ENCODE measurements around the gene SEMA4B.
"Not testable (repeated sequence)": the region's sequence is repeated elsewhere in the genome, so short reads cannot be mapped to it uniquely, and the experiment has no call there.

SEMA4B gene, protein sequence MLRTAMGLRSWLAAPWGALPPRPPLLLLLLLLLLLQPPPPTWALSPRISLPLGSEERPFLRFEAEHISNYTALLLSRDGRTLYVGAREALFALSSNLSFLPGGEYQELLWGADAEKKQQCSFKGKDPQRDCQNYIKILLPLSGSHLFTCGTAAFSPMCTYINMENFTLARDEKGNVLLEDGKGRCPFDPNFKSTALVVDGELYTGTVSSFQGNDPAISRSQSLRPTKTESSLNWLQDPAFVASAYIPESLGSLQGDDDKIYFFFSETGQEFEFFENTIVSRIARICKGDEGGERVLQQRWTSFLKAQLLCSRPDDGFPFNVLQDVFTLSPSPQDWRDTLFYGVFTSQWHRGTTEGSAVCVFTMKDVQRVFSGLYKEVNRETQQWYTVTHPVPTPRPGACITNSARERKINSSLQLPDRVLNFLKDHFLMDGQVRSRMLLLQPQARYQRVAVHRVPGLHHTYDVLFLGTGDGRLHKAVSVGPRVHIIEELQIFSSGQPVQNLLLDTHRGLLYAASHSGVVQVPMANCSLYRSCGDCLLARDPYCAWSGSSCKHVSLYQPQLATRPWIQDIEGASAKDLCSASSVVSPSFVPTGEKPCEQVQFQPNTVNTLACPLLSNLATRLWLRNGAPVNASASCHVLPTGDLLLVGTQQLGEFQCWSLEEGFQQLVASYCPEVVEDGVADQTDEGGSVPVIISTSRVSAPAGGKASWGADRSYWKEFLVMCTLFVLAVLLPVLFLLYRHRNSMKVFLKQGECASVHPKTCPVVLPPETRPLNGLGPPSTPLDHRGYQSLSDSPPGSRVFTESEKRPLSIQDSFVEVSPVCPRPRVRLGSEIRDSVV

DNA sequence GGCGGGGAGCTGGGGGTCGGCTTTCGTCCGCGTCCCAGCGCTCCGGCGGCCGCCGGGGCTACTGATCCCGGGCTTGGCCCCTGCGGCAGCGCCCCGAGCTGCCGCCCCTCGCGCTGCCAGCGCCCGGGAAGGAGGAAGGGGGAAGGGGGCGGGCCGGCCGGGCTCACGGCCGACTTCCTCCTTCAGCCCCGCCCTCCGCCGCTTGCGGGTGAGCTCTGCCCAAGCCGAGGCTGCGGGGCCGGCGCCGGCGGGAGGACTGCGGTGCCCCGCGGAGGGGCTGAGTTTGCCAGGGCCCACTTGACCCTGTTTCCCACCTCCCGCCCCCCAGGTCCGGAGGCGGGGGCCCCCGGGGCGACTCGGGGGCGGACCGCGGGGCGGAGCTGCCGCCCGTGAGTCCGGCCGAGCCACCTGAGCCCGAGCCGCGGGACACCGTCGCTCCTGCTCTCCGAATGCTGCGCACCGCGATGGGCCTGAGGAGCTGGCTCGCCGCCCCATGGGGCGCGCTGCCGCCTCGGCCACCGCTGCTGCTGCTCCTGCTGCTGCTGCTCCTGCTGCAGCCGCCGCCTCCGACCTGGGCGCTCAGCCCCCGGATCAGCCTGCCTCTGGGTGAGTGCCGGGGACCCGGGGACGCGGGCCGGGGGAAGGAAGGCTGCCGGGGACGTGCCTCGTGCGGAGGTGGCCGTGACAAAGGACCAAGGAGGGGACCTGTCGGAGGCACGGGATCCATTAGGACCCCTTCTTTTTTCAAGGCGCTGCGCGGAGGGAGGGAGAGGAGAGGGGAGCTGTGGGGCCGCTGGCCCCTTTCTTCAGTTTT, at the start of gene SEMA4B:
TSS of gene SEMA4B (plus strand) at position 201 of the 814 bp plus-strand sequence. CDS start at position 450, 249 bp downstream.
- peak; percentile 57 for DNase-seq

DNA sequence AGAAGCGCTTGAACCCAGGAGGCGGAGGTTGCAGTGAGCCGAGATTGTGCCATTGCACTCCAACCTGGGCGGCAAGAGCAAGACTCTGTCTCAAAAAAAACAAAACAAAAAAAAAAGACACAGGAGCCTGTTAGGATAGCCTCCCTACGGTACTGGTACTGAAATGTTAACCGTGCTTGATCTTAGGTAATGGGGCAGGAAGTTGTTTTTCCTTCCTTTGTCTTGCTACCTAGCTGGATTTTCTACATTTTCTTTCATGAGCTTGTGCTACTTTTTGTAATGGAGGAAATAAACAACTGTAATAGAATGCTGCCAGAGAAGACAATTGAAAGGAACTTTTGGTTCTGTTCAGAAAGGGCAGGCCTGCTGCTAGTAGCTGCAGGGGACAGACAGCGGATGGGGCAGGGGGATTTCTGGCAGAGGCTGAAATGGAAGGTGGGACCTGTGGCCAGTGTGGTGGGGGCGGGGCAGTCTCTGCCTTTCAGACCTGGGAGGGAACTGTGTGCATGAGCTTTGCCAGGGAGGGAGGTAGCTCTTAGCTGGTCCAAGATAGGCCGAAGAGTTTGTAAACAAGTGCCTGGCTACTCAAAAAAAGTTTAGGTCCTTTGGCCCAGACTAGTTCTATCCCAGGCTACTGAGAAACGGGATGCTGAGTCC, 49.0 kb upstream of the SEMA4B start:
- no peak for DNase-seq

DNA sequence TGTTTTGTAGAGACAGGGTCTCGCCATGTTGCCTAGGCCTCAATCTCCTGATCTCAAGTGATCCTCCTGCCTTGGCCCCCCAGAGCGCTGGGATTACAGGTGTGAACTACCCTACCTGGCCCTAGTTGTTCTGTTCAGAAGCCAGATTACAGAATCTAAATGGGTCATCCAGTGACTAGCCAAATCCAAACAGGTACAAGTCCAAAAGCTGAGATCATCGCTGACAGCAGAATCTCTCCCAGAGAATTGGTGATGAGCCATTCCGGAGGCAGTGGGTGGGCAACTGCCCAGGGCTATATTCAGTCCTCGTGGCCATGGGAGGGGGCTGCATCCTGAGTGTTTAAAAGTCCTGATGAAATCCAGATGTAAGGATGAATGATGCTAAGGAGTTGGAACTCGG, 47.5 kb upstream of the SEMA4B start:
- DNase-seq: no peak

DNA sequence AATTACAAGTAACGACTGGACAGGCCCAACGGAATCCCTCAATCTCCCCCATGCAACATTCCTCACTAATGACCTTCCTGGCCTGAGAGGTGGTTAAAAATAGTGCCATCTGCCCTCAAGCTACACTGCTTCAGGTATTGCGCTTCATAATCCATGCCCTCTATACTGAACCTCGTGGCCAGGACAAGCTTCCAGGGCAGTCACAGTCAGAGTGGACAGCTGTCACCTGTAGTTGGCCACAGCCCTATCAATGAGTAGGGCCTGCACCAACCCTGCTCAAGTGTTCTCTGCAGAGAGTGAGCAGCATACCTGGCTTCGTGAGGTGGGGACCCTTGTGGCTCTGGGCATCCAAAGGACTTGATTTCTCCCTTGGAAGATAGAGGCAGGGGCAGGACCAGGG, 46.9 kb upstream of the SEMA4B start:
- DNase-seq: no peak

DNA sequence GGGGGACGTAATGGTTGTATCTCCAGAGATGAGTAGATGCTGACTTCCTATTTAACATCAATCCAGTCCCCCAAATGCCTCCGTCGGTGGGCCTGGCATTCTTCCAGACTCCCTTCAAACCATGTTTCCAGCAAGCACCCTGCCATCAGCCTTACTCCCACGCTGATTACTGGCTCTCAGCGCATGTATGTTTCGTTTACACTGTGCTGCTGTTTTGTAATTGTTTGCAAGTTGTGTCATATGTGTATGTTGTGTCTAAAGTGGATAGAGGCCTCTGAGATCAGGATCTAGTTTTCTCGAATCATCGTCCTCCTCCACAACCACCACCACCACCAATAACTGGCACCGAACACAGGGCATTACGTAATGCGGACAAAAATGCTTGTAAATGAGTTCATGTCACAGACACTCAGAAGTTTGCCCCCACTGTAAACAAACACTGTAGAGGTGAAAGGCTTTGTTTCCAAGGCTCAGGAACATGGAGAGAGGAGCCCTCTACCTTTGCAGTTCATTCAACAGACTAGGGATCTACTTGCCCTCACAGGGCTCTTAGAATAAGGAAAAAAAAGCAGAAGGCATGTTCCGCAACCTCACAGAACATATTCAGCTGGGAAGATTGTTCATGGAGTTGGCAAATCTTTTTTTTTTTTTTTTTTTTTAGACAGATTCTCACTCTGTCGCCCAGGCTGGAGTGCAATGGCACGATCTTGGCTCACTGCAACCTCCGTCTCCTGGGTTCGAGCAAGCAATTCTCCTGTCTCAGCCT, 46.1 kb upstream of the SEMA4B start:
- DNase-seq: no peak

DNA sequence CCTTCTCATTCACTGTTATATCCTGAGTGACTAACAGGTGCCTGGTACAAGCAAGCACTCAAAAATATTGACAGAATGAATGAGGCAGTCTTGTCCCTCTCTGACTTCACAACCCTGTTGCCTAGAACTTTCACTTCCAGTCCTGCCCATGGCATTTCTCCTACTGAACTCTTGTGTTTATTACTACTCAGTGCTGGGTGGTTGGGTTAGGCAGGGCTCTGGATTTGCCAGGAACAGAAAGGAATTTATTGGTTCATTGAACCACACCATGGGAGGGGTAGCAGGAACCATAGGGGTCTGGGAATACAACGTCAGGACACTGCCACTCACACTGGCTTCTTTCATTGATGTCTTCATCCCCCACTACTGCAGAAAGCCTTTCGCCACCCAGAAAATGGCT, 41.9 kb upstream of the SEMA4B start:
- DNase-seq: no peak

DNA sequence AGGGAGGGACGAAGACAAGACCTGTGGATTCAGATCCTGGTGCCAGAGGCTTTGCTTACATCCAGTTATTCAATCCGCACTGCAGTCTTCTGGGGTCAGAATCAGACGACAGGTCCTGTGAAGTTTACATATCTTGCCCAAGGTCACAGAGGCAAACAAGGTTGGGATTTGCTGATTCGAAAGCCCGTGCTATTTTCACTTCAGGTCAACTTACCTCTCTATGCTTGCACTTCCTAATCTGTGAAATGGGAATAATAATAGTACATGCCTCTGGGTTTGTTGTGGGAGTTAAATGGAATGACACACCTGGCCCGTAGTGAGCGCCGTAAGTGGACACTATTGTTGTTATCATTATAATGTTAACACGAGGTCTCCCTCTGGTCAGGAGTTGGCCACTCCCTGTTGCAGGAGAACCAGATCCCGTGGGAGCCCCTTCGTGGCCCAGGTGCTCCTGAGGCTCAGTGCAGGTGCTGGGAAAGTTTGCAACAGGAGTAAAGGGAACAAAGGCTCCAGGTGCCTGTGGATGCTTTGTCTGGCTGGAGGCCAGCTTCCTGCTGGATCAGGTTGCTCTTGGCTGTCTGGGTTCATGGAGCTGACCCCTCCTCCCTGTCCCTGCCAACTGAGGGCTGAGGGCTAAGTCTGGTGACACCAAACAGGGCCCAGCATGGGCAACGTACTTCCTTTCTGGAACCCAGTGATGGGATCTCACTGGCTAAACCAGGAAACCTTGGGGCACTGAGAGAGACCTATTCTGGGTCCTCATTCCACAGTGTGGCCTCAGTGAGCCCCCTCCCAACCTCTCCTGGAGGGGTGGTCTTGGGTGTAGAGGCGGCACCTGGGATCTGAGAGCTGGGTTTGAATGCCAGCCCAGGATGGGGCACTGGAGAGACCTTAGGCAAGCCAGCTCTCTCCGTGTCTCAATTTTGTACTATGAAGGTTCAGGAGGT, 40.1 kb upstream of the SEMA4B start:
- no peak for DNase-seq

DNA sequence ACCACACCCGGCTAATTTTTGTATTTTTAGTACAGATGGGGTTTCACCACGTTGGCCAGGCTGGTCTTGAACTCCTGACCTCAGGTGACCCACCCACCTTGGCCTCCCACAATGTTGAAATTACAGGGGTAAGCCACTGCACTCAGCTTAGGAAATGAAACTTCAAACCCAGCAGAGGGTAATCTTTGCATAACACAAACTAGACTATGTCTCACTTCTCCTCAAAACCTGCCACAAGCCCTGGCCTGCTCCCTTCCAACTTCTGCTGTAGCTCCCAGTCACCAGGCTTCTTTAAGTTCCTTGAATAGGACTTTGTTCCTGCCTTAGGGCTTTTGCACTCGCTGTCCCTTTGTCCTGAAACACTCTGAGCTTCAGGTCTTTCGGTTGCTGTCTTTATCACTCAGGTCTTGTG, 39.2 kb upstream of the SEMA4B start:
- DNase-seq: no peak

DNA sequence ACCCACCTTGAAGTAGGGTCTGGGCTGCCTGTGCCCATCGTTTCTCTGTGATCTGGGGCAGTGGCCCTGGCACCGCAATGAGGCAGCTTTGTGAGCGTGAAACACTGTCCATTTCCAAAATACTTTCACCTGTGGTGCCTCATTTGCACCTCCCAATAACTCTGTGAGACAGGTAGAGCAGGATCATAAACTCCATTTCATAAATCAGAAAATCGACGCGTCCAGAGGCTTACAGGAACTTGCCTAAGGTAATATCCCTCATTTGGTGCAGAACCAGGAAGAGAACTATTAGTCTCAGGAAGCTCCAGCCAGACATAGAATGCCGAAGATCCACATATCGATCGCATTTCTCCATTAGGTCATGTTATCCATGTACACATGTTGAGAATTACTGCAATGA, 38.2 kb upstream of the SEMA4B start:
- no peak for DNase-seq

DNA sequence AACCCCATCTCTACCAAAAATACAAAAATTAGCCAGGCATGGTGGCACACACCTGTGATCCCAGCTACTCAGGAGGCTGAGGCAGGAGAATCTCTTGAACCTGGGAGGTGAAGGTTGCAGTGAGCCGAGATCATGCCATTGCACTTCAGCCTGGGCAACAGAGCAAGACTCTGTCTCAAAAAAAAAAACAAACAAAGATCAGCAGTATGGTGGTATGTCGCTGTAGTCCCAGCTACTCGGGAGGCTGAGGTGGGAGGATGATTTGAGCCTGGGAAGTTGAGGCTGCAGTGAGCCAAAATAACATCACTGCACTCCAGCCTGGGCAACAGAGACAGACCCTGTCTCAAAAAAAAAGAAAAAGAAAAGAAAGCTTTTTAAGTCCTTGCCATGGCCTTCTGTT, 36.9 kb upstream of the SEMA4B start:
- not testable (repeated sequence) for DNase-seq

DNA sequence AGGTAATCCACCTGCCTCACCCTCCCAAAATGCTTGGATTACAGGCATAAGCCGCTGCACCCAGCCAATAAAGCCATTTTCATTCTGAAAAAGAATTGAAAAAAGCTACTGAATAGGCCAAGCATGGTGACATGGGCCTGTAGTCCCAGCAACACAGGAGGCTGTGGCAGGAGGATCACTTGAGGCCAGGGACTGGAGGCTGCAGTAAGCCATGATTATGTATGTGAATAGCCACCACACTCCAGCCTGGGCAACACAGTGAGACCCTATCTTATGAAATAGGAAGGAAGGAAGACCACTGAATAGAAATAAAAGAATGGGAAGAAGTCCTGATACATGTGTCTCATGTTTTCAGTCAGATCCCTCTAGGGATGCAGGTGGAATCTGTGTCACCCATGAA, 36.0 kb upstream of the SEMA4B start:
- DNase-seq: no peak

DNA sequence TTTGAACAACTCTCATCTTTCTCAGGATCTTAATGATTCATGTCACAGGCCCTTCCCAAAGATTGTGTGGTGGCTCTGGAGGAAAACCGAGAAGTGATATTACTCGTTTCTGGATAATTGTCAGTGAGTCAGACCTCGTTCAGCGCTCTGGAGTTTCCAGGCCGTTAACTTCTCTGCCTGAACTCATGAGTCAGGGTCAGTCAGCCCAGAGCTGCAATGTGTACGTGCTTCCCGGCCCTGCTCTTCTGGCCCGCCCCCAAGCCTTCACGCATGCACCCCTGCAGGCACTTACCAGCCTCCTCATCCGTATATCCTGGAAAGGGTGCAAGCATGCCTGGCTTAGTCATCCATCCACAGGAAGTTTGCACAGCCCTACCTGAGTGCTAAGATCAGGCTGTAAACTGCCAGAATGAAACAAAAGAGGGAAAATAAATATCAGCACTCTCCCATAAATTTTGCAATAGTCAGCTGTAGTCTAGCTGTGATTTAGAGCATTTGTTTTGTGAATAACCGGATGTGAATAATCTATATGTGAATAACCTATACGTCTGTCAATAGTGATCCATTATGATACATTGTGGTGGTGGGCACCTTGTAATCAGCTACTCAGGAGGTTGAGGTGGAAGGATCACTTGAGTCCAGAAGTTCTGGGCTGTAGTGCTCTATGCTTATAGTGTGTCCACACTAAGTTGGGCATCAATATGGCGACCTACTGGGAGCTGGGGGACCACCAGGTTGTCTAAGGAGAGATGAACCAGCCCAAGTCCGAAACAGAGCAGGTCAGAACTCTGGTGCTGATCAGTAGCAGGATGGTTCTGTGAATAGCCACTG, 35.3 kb upstream of the SEMA4B start:
- DNase-seq: peak; percentile 73

DNA sequence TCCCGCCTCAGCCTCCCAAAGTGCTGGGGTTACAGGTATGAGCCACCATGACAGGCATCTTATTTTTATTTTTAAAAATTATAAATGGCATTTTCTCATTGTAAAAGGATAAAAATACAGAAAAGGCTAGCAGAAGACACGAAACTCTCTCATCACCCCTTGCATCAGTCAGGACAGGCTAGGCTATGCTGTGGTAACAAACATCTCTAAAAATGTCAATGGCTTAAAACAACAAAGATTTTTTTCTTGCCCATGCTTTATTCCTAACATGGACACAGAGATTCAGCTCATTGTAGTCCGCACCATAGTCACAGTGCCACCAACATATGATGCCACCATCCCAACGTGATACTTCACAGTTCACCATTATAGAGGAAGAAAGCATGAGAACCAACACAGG, 34.0 kb upstream of the SEMA4B start:
- DNase-seq: no peak

DNA sequence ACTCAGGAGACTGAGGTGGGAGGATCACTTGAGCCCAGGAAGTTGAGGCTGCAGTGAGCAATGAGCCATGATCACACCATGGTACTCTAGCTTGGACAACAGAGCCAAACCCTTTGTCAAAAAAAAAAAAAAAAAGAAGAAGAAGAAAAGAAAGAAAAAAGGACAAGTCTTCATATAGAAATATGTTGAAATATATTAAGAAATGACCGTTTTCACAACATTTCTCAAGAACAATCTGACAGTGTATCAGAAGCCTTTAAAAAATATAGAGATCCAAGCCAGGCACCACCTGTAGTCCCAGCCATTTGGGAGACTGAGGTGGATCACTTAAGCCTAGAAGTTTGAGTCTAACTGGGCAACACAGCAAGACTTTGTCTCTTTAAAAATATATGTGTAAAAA, 29.5 kb upstream of the SEMA4B start:
- DNase-seq: no peak

DNA sequence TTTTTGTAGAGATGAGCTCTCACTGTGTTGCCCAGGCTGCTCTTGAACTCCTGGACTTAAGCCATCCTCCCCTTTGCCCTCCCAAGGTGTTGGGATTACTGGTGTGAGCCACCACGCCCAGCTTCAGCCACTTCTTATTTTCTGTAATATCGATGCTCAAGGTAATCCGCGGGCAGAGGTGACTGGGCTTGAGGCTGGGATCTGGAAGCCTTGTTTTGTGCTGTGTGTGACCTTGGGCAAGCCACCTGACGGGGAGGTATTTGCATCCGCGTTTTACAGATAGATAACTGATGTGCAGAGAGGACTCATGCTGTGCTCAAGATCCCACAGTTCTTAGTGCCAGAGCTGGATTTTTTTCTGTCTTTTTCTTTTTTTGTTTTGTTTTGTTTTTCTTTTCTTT, 27.8 kb upstream of the SEMA4B start:
- DNase-seq: no peak

DNA sequence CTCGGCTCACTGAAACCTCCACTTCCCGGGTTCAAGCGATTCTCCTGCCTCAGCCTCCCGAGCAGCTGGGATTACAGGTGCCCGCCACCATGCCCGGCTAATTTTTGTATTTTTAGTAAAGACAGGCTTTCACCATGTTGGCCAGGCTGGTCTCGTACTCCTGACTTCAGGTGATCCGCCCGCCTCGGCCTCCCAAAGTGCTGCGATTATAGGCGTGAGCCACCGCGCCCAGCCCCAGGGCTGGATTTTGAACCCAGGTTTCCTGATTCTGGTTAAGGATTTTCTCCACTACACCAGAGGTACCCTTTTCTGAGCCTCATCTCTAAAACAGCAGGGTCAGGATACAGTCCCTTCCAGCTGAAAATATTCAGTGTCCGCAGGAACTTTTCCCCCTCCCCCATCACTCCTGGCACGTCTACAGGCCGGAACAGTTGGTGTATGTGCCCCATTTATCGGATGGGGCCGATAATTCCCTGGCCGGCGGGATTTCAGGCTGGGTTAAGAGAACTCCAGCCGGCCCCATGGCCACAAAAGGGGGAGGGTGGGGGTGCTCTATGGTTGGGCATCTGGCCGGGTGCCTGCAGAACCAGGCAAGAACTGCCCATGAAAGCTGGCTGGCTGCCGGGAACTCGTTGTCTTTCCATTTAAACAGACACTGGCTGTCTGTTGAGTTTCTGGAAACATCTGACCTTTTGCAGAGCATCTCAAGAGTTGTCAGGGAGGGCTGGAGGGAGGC, 26.8 kb upstream of the SEMA4B start:
- no peak for DNase-seq

DNA sequence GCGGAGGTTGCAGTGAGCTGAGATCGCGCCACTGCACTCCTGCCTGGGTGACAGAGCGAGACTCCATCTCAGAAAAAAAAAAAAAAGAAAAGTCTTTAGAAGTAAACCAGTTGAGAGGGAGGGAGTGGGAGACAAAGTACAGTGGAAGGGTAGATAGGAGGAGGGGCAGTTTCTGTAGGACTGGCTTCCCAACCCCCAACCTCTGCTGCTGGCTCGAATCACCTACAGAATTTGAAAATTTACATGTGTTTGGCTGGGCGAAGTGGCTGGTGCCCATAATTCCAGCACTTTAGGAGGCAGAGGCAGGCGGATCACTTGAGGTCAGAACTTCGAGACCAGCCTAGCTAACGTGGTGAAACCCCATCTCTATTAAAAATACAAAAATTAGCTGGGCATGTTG, 24.1 kb upstream of the SEMA4B start:
- DNase-seq: no peak

DNA sequence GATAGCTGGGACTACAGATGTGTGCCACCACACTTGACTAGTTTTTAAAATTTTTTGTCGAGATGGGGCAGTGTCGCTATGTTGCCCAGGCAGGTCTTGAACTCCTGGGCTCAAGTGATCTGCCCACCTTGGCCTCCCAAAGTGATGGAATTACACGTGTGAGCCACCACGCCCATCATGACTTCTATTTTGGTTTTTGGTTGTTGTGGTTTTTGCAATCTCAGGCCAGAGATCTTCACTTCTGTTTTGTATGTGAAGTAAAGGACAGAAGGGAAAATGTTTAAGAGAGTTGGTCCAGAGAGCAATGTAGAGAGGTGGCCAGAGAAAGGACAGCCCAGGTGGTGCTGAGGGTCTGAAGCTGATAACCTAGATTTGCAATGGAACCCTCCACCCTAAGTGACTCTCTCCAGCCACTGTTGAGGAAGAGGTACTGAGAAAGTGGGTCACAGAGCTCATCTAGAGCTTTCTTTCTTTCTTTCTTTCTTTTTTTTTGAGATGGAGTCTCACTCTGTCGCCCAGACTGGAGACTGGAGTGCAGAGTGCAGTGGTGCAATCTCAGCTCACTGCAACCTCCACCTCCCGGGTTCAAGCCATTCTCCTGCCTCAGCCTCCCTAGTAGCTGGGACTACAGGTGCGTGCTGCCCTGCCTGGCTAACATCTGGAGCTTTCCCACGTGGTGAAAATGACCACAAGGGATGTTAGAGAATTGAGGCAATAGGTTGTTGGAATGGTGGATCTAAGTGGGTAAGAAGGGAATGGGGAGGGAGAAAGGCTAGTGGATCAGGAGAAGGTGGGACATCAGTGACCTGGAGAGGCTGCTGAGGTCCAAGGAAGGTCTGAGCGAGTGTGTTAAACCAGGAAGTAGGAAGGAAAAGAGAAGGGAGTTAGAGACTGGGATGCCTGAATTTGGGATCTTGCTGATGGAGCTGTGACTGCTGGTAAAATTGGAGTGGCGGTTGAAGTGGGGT, 22.4 kb upstream of the SEMA4B start:
- no peak for DNase-seq
